ENCODE data around the gene IGF2BP2.
"Not testable (repeated sequence)": the region's sequence is repeated elsewhere in the genome, so short reads cannot be mapped to it uniquely, and the experiment has no call there.

IGF2BP2 gene

GRCh38 chr3:185657691-185658503 lies 166.9 kb downstream of the IGF2BP2 start:
- DNase-seq, result no peak

- DNase-seq, result no peak
Measured at GRCh38 chr3:185657211-185657610, 167.6 kb downstream of the IGF2BP2 start.

GRCh38 chr3:185656321-185656840 lies 168.5 kb downstream of the IGF2BP2 start:
- no peak for DNase-seq

DNA sequence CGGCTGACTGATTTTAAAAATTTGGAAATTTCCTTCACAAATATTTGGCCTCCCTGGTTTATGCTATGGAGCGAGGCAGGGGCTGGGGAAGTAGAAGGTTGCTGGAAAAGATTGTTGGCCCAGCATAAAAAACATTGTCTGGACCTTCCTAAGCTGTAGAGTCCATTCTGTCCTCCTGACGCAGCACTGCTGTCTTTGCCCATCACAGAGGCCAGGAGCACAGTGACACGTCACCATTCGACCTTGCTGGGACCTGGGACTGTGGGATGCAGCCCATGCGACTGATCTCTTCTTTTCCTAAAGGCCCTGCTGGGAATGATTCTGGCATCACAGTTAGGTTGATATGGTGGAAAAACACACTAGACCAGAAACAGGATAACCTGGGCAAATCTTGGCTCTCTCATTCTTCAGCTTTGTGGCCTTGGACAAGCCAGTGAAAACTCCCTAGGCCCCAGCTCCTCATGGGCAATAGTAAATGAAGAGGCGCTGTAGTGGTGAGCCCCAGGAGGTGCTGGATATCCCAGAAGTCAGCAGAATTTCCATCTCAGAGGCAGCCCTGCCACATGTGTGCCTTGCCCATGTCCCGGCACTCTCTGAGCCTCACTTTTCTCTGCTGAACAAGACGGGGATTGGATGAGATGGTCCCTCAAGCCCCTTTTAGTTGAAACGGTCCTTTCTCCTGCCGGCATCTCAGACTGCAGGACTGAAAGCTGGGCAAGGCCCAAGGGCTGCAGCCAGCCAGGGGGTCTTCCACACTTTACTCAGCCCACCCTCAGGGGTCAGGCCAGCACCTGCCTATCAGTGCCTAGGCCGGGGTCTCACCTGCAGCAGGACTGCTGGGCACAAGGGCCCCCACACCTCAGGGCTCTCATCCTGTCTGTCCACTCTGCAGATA lies 169.2 kb downstream of the IGF2BP2 start:
- no peak for DNase-seq

DNA sequence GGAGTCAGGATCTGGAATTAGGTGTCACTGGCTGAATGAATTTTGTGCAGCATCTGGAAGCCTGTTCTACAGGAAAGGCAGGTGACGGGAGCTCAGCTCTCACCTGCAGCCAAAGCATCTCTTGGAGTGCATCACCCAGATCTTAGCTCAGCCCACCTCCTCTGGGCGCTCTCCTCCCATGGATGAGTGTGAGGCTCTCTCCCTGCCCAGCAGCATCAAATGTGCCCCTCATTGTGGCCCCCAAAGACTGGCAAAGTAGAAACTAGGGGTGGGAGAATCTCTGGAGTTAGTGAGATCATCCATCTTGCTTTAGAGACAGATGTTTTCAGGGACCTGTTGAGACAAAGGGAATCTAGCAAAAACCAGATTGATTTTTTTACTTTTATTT lies 170.1 kb downstream of the IGF2BP2 start:
- DNase-seq, result no peak

- DNase-seq, result no peak
Measured at GRCh38 chr3:185653949-185654757, 170.7 kb downstream of the IGF2BP2 start.

GRCh38 chr3:185651971-185652370 lies 172.9 kb downstream of the IGF2BP2 start:
- DNase-seq, result no peak

DNA sequence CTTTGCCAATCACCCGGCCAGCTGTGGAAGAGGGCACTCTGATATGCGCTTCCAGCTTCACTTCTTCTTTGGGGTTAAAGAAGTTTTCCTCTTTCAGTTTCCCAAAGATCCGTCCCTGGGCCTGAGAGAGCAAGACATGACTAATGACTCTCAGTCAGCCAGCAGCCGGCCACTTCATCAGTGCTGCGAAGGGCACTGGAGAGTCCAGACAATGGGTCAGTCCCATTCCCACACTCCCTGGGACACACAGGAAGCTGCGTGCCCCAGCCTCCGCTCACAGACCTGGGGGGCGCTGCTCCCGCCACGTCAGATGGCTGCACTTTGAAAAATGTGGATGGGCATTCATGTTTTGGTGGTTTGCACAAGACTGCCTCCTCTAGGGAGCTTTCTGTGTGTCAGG lies 175.4 kb downstream of the IGF2BP2 start:
- no peak for DNase-seq

GRCh38 chr3:185648396-185648795 lies 176.4 kb downstream of the IGF2BP2 start:
- no peak for DNase-seq

- no peak for DNase-seq
Measured at GRCh38 chr3:185647880-185648210, 177.0 kb downstream of the IGF2BP2 start.

DNA sequence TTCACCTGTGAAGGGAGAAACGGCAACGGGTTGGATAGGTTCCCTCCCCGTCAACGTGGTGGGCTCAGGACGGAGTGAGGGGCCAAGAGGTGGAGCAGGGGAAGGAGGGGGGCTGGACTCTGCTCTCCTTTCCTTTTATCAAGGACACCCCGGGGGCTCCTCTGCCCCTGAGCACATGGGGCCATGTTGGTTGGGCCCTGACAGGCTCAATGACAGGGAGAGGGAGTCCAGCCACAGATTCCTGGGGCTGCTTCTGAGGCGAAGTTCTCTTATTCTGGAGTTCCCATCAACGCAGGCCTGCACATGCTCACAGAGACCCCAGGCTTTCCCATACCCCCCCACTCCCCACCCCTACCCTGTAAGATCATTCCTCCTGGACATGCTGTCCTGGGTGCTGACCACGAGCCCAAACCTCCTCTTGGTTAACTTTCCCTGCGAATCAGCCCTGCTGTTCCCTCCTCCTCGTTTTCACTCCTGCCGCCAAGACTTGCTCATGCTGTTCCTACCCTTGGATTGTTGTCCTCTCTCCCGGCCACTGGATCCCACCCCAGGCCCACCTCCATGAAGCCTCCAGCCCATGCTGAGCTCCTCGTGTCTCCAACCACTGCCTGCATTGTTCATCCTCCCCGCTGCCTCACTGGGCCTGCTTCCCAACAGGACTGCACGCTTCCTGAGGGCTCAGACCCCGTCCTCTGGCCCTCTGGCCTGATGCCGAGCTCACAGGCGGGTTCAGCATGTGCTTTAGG lies 177.5 kb downstream of the IGF2BP2 start:
- DNase-seq, result no peak

GRCh38 chr3:185646382-185647133 lies 178.3 kb downstream of the IGF2BP2 start:
- peak; percentile 49 for DNase-seq

- DNase-seq, result no peak
Measured at GRCh38 chr3:185645596-185646381, 179.1 kb downstream of the IGF2BP2 start.

DNA sequence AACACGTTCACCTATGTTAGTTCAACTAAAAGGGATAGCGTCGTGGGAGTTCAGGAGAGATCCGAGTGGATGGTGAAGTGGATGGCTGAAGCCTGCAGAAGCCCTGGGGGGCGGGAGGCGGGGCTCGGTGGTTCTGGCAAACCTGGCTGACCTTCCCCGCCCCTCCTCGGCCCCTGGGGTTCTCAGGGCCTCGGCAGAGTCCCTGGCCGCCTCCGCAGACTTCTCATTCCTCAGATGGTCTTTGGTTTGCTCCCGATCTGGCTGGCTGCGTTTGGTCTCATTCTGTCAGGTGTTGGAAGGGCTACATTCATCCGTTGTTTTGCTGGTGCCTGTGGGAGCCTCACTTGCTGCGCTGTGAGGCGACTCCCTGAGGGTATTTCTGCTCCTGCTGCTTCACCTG lies 179.7 kb downstream of the IGF2BP2 start:
- DNase-seq, result not testable (repeated sequence)

DNA sequence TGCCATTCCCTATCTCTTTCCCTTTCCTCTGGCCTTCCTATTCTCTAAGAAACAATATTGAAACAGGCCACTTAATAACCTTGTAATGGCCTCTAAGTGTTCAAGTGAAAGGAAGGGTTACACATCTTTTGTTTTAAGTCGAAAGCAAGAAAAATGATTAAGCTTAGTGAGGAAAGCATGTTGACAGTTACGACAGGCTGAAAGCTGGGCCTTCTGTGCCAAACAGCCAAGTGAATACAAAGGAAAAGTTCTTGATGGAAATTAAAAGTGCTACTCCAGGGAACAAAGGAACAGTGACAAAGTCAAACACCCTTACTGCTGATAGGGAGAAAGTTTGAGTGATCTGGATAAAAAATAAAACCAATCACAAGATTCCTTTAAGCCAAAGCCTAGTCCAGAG lies 184.5 kb downstream of the IGF2BP2 start:
- no peak for DNase-seq

DNA sequence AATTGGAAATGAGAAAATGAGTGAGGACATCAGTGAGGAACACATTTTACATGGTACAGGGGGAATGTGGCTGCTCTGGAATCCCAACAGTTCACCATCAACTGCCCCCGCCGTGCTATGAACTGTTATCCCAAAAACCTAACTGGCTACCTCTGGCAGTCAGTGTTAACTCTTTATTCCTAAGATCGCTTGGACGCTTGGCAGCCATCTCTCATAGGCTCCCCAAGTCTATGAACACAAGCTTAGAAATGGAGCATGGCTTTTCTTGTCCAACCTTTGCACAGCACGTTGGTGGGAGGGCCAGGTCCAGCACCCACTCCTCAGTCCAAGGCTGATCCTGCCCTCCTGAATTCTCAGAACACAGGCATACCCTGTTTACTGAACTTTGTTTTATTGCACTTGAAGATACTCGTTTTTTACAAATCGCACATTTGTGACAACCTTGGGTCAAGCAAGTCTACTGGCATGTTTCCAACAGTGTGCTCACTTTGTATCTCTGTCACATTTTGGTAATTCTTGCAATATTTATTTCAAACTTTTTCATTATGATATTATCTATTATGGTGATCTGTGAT lies 185.1 kb downstream of the IGF2BP2 start:
- DNase-seq, result no peak

GRCh38 chr3:185638651-185639050 lies 186.2 kb downstream of the IGF2BP2 start:
- DNase-seq, result not testable (repeated sequence)

DNA sequence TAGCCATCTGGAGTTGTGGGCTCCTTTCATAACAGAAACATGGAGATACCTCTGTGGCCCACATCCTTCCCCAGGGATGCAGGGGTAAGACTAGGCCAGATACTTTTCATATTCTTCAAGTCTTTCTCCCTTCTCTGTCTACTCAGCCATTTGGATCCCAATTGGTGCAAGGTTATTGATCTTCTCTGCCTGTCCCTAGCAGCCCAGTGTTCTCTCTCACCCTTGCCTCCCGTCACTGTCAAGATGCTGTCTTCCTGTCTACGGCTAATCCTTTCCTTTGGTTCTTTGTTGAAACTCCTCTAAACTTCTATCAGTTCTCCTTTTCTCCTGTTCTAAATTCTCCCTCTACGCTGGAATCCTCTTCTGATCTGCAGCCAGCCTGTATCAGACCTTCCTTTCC lies 187.5 kb downstream of the IGF2BP2 start:
- DNase-seq, result no peak

DNA sequence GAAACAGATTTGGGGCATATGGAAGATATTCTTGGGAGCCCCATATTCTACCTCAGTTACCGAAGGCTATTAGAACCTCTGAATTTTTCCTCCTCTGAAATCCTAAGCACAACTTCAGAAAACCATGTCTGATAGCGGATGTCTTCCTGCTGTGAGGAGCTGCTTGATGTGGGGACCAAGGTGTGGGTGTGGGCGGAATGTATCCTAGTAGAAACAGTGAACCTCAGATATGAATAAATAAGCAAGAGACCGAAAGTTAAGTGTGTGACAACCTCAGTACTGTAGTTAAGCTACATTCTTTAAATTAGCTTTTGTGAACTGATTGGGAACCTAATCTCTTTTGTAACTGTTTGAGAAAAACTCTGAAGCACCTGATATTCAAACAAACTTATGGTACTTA lies 191.8 kb downstream of the IGF2BP2 start:
- DNase-seq, result no peak

DNA sequence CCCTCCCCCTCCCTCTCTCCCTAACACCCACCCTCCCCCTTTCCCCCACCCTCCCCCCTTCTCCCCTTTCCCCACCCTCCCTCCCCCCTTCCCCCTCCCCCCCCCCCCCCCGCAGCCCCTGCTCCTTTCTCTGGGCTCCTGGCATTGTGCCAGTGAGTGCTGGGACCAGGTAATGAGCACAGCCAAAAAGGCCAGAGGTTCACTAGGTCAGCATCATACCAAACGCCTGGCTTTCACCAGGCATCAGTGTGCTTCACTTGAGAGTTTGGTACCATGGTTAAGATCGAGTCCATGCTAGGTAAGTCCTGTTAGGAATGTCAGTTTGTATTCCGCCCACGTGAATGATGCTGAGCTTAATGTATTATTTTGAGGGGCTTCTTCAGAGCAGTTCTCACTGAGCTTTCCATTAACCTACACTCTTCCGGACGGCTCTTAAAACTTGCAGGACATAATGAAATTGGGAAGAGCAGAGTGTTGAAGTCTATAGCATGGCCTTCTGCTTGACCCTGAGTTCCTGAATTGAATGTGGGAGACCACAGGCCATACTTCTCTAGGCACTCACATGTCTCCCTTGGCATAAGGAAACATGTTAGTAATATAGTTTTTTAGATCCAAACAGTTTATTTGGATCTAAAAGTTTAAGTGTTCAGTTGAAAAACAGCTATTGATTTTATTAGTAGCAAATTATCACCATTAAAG lies 193.2 kb downstream of the IGF2BP2 start:
- DNase-seq, result no peak
